AG09319 (cell line): ENCODE measurements around the gene SERPINI1.

Source experiments
- DNase-seq: peaks from one replicate; pipeline ENCODE4 v3.0.0-alpha.2; 2010; ENCODE audit warnings: low read depth; ENCODE audit errors: extremely low read depth
- TF ChIP-seq, protein P1 (sequence below): IDR thresholded peaks from 2 replicates; pipeline ENCODE4 v1.5.1; 2011; ENCODE audit warnings: low read depth, mild to moderate bottlenecking, inconsistent platforms, low read length, moderate library complexity

The SERPINI1 gene

DNA sequence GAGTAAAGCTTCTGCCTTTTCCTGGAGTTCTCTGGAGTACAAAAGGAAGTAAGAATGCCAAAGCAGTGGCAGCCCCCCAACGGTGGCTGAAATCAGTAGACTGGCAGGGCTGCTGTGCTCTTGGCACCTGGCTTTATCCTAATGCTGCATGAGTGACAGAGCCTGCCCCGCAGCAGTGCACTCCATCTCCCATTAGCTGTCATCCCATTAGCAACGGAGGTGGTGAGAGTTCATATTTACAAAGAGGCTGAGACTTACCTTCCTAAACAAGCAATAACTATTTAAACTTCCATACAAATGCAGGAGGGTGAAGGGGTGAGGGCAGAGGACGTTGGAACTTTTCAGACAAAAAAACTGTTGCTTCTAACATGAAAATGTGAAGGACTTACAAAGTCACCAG lies 51.9 kb downstream of the SERPINI1 start:
- TF ChIP-seq, protein P1, sequence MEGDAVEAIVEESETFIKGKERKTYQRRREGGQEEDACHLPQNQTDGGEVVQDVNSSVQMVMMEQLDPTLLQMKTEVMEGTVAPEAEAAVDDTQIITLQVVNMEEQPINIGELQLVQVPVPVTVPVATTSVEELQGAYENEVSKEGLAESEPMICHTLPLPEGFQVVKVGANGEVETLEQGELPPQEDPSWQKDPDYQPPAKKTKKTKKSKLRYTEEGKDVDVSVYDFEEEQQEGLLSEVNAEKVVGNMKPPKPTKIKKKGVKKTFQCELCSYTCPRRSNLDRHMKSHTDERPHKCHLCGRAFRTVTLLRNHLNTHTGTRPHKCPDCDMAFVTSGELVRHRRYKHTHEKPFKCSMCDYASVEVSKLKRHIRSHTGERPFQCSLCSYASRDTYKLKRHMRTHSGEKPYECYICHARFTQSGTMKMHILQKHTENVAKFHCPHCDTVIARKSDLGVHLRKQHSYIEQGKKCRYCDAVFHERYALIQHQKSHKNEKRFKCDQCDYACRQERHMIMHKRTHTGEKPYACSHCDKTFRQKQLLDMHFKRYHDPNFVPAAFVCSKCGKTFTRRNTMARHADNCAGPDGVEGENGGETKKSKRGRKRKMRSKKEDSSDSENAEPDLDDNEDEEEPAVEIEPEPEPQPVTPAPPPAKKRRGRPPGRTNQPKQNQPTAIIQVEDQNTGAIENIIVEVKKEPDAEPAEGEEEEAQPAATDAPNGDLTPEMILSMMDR, result no peak
- no peak for DNase-seq

DNA sequence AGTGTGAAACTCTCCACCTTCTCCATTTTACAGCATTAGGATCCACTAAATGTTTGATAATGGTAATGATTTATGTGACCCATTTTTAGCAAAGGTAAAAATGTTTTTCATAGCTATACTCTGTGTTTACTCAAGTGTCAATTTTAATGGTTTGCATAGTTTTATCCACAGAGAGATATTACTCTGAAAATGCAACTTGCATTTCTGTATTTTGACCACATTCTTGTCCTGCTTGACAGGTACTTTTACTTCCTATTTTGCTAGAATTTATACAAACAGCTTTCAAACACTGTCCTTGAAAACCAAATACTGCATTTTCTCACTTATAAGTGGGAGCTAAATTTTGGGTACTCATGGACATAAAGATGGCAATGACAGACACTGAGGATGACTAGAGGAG lies 62.9 kb downstream of the SERPINI1 start:
- no peak for DNase-seq
- TF ChIP-seq, protein P1, result no peak

DNA sequence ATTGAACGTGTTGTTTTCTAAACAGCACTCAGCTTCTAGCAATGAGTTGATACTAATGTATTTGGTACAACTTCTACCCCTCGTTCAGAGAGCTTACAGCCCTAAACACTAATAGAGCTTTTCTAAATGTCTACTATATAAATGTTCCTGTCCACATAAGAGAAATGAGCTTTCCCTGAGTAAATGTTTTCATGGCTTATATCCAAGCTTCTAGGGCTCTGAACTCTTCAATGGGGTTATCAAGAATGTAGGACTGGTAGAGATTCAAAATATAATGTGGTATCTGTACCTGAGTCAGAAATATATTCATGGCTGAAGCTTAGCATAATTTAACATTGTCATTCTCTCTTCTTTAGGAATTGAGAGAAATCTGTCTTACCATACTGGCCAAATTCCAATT lies 73.4 kb downstream of the SERPINI1 start:
- no peak for DNase-seq
- TF ChIP-seq, protein P1, result no peak

DNA sequence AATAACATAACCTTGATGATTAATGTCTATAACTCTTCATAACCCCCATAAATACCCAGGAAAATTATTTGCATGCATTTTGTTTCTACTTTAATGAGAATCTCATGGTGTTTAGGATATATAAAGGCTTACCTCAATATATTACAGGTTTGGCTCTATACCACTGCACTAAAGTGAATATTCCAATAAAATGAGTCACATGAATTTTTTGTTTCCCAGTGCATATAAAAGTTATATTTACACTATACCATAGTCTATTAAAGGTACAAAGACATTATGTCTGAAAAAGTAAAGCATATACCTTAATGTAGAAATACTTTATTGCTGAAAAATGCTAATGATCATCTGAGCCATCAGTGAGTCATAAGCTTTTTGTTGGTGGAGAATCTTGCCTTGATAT lies 74.7 kb downstream of the SERPINI1 start:
- TF ChIP-seq, protein P1, result no peak
- no peak for DNase-seq

DNA sequence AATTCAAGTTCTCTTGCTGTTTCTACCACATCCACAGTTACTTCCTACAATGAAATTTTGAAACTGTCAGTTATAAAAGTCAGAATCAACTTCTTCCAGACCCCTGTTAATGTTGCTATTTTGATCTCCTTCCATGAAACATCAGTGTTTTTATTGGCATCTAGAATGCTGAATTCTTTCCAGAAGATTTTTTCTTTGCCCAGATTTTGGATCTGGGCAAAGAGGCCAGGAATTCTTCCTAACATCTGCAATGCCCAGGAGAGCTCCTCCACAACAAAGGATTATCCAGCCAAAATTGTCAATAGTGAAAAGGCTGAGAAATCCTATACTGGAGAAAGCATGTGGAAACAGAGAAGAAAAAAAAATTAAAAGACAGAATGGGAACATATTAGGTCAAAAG lies 75.5 kb downstream of the SERPINI1 start:
- DNase-seq, result no peak
- TF ChIP-seq, protein P1, result no peak

DNA sequence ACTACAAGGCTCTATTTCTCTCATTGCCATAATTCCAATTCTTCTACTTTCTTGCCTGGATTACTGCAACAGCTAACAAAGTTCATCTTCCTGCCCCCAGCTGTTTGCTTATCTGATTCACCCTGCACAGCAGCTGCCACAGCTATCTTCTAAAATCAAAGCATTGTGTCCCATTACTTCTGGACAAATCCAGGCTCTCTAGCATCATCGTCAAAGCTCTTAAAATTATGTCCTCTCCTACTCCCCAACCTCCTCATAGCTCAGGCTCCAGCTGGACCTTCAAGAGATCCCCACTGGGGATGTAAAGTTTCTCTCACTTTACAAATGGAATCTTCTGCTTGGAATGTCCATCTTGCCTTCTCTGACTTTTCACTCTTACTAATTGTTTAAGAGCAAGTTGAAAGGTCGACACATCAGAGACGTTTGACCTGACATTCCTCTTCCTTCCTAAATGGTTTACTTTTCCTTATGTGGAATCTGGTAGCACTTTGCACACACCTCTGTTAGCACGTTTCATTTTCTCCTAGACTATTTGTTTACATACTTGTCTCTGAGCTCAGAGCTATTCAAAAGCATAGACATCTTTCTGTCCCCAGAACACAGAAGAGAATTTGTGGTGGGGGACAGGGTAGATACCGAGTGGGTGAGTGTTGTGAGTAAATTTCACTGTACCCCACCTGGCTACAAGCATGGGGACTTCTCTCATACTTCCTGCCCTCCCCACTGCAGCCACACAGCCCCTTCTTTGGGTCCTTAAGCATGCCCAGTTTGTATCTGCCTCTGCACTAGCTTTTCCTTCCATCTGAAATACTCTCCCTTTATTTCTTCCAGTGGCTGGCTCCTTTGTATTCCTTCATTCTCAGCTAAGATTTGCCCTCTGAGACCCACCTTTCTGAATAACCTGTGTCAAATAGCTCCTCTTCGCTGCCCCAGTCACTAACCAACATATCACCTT lies 77.9 kb downstream of the SERPINI1 start:
- no peak for DNase-seq
- TF ChIP-seq, protein P1, result no peak

DNA sequence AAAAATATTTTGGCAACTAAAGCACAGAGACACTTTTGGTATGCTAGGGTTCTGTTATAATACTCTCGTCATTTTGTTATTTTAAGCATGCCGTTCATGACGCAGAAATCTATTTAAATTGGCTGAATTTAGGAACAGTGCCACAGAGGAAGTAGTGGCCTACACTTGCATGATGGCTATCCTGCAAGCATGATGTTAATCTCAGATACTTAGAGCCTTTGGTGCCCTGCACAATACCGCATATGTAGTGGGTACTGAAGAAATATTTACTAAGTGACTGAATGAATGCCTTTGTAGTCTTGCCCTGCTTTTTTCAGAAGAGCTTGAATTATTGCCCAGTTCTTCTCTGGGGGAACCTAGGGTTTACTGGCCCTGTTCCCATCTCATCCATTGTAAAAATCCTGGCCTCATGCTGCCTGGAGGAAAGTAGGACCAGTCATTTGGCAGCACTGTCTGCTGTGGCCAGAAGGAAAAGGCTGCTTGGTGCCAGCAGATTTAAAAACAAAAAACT lies 79.0 kb downstream of the SERPINI1 start:
- peak; percentile 18 for DNase-seq
- TF ChIP-seq, protein P1, result no peak
